Ishikawa (cell line): Measurements from ENCODE around the gene USP30.

ENCODE experiments used
- CEBPB ChIP-seq: IDR thresholded peaks from 2 replicates; pipeline ENCODE4 v1.6.1; 2012
- CREB1 ChIP-seq: IDR thresholded peaks from 2 replicates; pipeline ENCODE4 v1.6.1; 2012; ENCODE audit warnings: low read depth
- EGR1 ChIP-seq: IDR thresholded peaks from 2 replicates; pipeline ENCODE4 v1.6.1; 2012
- EP300 ChIP-seq: IDR thresholded peaks from 2 replicates; pipeline ENCODE4 v1.6.1; 2012; ENCODE audit warnings: borderline replicate concordance
- FOXM1 ChIP-seq: IDR thresholded peaks from 2 replicates; pipeline ENCODE4 v1.6.1; 2012; ENCODE audit warnings: low read depth, borderline replicate concordance
- MAX ChIP-seq: IDR thresholded peaks from 2 replicates; pipeline ENCODE4 v1.6.1; 2012
- NFIC ChIP-seq: IDR thresholded peaks from 2 replicates; pipeline ENCODE4 v1.6.1; 2012
- RAD21 ChIP-seq: IDR thresholded peaks from 2 replicates; pipeline ENCODE4 v1.6.1; 2012; ENCODE audit warnings: low read depth
- TAF1 ChIP-seq: IDR thresholded peaks from 2 replicates; pipeline ENCODE4 v1.6.1; 2012; ENCODE audit warnings: low read depth, mild to moderate bottlenecking
- TCF12 ChIP-seq: IDR thresholded peaks from 2 replicates; pipeline ENCODE4 v1.6.1; 2012; ENCODE audit warnings: low read depth
- TEAD4 ChIP-seq: IDR thresholded peaks from 2 replicates; pipeline ENCODE4 v1.6.1; 2012
- YY1 ChIP-seq: IDR thresholded peaks from 2 replicates; pipeline ENCODE4 v1.6.1; 2012; ENCODE audit warnings: low read depth
- ZBTB7A ChIP-seq: IDR thresholded peaks from 2 replicates; pipeline ENCODE4 v1.6.1; 2012; ENCODE audit warnings: low read depth
- TF ChIP-seq, protein P1 (sequence below): IDR thresholded peaks from 2 replicates; pipeline ENCODE4 v1.6.1; 2012
- TF ChIP-seq, protein P2 (sequence below): IDR thresholded peaks from 2 replicates; pipeline ENCODE4 v1.6.1; 2012; ENCODE audit warnings: low read depth, mild to moderate bottlenecking

The USP30 gene

DNA sequence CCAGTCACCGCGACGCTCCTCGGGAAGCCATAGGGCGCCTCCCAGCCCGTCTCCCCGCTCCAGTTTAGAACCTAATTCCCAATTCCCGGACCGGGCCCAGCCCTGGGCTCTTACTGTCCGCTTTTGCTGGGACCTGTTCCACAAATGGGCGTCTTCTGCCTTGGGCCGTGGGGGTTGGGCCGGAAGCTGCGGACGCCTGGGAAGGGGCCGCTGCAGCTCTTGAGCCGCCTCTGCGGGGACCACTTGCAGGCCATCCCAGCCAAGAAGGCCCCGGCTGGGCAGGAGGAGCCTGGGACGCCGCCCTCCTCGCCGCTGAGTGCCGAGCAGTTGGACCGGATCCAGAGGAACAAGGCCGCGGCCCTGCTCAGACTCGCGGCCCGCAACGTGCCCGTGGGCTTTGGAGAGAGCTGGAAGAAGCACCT is 45.8 kb downstream of the USP30 start:
- no peak for TF ChIP-seq TAF1
- no peak for TF ChIP-seq EGR1
- TF ChIP-seq EP300, result no peak
- TF ChIP-seq, protein P1, sequence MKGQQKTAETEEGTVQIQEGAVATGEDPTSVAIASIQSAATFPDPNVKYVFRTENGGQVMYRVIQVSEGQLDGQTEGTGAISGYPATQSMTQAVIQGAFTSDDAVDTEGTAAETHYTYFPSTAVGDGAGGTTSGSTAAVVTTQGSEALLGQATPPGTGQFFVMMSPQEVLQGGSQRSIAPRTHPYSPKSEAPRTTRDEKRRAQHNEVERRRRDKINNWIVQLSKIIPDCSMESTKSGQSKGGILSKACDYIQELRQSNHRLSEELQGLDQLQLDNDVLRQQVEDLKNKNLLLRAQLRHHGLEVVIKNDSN, result no peak
- TF ChIP-seq CREB1, result no peak
- TF ChIP-seq TEAD4, result no peak
- no peak for TF ChIP-seq CEBPB
- no peak for TF ChIP-seq ZBTB7A
- peak; percentile 70; the same call in 1 of the 2 replicates for TF ChIP-seq NFIC
- TF ChIP-seq, protein P2, sequence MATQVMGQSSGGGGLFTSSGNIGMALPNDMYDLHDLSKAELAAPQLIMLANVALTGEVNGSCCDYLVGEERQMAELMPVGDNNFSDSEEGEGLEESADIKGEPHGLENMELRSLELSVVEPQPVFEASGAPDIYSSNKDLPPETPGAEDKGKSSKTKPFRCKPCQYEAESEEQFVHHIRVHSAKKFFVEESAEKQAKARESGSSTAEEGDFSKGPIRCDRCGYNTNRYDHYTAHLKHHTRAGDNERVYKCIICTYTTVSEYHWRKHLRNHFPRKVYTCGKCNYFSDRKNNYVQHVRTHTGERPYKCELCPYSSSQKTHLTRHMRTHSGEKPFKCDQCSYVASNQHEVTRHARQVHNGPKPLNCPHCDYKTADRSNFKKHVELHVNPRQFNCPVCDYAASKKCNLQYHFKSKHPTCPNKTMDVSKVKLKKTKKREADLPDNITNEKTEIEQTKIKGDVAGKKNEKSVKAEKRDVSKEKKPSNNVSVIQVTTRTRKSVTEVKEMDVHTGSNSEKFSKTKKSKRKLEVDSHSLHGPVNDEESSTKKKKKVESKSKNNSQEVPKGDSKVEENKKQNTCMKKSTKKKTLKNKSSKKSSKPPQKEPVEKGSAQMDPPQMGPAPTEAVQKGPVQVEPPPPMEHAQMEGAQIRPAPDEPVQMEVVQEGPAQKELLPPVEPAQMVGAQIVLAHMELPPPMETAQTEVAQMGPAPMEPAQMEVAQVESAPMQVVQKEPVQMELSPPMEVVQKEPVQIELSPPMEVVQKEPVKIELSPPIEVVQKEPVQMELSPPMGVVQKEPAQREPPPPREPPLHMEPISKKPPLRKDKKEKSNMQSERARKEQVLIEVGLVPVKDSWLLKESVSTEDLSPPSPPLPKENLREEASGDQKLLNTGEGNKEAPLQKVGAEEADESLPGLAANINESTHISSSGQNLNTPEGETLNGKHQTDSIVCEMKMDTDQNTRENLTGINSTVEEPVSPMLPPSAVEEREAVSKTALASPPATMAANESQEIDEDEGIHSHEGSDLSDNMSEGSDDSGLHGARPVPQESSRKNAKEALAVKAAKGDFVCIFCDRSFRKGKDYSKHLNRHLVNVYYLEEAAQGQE, result no peak
- TF ChIP-seq FOXM1, result 0 out of 2 replicates have a peak, but pooled peaks have one; percentile 14
- peak; percentile 39; the same call in 1 of the 2 replicates for TF ChIP-seq YY1
- TF ChIP-seq MAX, result no peak
- no peak for TF ChIP-seq TCF12
- TF ChIP-seq RAD21, result no peak

DNA sequence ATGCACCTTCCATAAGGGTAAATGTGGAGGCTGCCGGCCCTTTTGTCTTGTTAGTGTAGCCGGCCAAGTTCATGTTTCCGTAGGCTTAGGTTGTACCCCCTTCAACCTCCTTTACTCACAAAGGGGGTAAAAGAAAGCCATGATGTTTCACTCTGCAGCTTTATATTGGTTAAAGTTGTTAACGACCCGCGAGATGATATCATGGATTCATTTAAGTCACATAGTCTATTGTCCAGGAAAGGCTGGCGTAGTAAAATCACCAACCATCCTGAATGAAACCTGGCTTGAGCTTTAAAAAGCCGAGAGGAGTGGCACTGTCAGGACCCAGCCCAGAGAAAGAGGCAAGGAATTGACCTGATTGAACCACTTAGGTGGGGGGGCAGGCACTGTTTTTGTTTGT is 46.3 kb downstream of the USP30 start:
- TF ChIP-seq TCF12 (no peak), FOXM1 (no peak), CEBPB (no peak), MAX (no peak)
- TF ChIP-seq, protein P1, result no peak

GRCh38 chr12:109099431-109100020 is 47.1 kb downstream of the USP30 start:
- TF ChIP-seq RAD21, result no peak
- no peak for TF ChIP-seq FOXM1
- TF ChIP-seq EP300, result no peak
- TF ChIP-seq, protein P1, result no peak
- no peak for TF ChIP-seq TEAD4
- TF ChIP-seq, protein P2, result no peak

- TF ChIP-seq NFIC (no peak), CREB1 (no peak), EGR1 (no peak), EP300 (no peak)
- TF ChIP-seq, protein P1, result no peak
Observed at GRCh38 chr12:109100741-109101140, 48.4 kb downstream of the USP30 start.

DNA sequence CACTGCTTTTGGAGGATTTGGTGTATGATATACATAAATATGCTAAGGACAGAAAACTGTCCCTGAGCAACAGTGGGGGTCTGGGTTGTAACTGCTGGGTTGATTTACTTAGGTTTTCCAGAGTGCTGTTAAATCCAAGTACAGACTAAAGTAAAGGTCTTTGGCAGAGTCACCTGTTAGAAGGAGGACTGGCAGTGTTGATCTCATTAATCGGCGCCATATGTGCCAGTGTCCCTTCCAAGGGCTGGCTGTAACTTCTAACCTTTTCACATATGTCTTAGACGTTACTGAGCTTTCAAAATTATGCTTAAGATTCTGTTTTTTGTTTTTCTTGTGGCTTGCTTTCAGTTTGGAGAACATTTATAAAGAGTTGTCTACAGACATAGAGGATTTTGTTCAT is 50.1 kb downstream of the USP30 start:
- TF ChIP-seq, protein P1, result no peak
- TF ChIP-seq EP300 (no peak), RAD21 (no peak), EGR1 (no peak), MAX (no peak), NFIC (no peak), ZBTB7A (no peak), TCF12 (no peak), YY1 (no peak), FOXM1 (no peak), CEBPB (no peak), TEAD4 (no peak), CREB1 (no peak), TAF1 (no peak)
- TF ChIP-seq, protein P2, result no peak
